Measurements from ENCODE around the gene LAMB2. TPM values are rescaled to one million over a fixed set of nuclear protein-coding genes. Genes with fewer than 3 reads are reported as not detected.

The LAMB2 gene
- total RNA-seq, 1 experiment from 2014 or later, result 121 TPM

- Histone ChIP-seq H4K91ac (ENCODE audit: insufficient read length, low read depth, low read length) (no peak overlapping the region), H4K5ac (ENCODE audit: insufficient read length, low read depth, low read length) (no peak overlapping the region), H3K23me2 (ENCODE audit: insufficient read length, low read depth, low read length, poor library complexity, severe bottlenecking) (peaks cover 9% of the 10 kb centered on the region), H3K9ac (ENCODE audit: extremely low read depth, insufficient read length, low read length) (no peak overlapping the region), H2BK120ac (ENCODE audit: low read depth, low read length, poor library complexity, severe bottlenecking) (no peak overlapping the region), H3T11ph (ENCODE audit: low read length) (no peak overlapping the region), H2BK5ac (ENCODE audit: insufficient read length, low read length) (no peak overlapping the region), H3K14ac (ENCODE audit: insufficient read depth, low read length) (no peak overlapping the region), H3K56ac (ENCODE audit: insufficient read length, low read depth, low read length) (no peak overlapping the region), H2BK20ac (ENCODE audit: low read depth, low read length, poor library complexity, severe bottlenecking) (no peak overlapping the region), H3K27me3 (ENCODE audit: insufficient read depth, low read length) (no peaks in the 10 kb centered on the region), H4K20me1 (ENCODE audit: control insufficient read depth, insufficient read depth, insufficient read length) (no peaks in the 10 kb centered on the region), H3K9me3 (ENCODE audit: control insufficient read depth, low read depth, low read length) (no peaks in the 10 kb centered on the region), H3K4me2 (ENCODE audit: insufficient read depth, insufficient read length, low read length) (no peak overlapping the region), H3K18ac (ENCODE audit: insufficient read length, low read depth, low read length) (no peak overlapping the region), H3K27ac (ENCODE audit: insufficient read length, low read depth, low read length) (no peak overlapping the region), H2BK15ac (ENCODE audit: low read depth, low read length) (no peak overlapping the region), H3K4ac (ENCODE audit: low read depth, low read length) (no peak overlapping the region), H2AFZ (ENCODE audit: low read length) (no peak overlapping the region), H3K23ac (ENCODE audit: insufficient read length, low read depth, low read length) (no peak overlapping the region), H4K8ac (replicated peaks; ENCODE audit: insufficient read length, low read depth, low read length) (no peak overlapping the region), H3K79me2 (ENCODE audit: insufficient read depth, low read length) (no peaks in the 10 kb centered on the region; the same call in 1 of the 2 replicates), H2BK12ac (ENCODE audit: insufficient read length, low read depth, low read length) (no peak overlapping the region), H2AK5ac (ENCODE audit: insufficient read length, low read length) (no peak overlapping the region), H3K4me1 (ENCODE audit: insufficient read depth, low read length) (peaks cover 4% of the 10 kb centered on the region; the same call in 1 of the 2 replicates), H3K79me1 (ENCODE audit: insufficient read depth, low read depth, low read length, poor library complexity, severe bottlenecking) (no peaks in the 10 kb centered on the region)
- no peak for DNase-seq
- Mint-ChIP-seq H3K36me3 (ENCODE audit: insufficient read depth in 1 of 3, low read depth in 3 of 3) (peaks cover 15 to 22% (median 16%) of the 10 kb centered on the region in 3 experiments), H3K27ac (no peak overlapping the region), H3K4me1 (peaks cover 11 to 15% of the 10 kb centered on the region in 2 experiments), H3K4me3 (no peak overlapping the region), H3K9me3 (no peaks in the 10 kb centered on the region), H3K27me3 (ENCODE audit: low read depth) (no peaks in the 10 kb centered on the region)
- TF ChIP-seq CTCF (conservative IDR thresholded peaks at IDR 0.05), result no peak
- no CpG with 5 or more reads among the region's 2 CpGs for WGBS (ENCODE audit: extremely low coverage, insufficient read length, low lambda C conversion rate)
Measured at GRCh38 chr3:49161197-49161596, 28.3 kb upstream of the LAMB2 start.
